HFF-Myc (cell line): Measurements from ENCODE around the gene STARD13.

Experiments used
- DNase-seq: peaks from one replicate; pipeline ENCODE4 v3.0.0-alpha.2; 2011; ENCODE audit warnings: low read depth; ENCODE audit errors: extremely low read depth
- H3K4me3 ChIP-seq: replicated peaks from 2 replicates; pipeline ENCODE4 v1.5.1; 2011; ENCODE audit warnings: low read depth, mild to moderate bottlenecking, control low read depth, low read length
- TF ChIP-seq, protein P1 (sequence below): IDR thresholded peaks from 2 replicates; pipeline ENCODE4 v1.5.1; 2012; ENCODE audit warnings: mild to moderate bottlenecking, low read depth, low read length, control low read depth; ENCODE audit errors: missing control alignments

Gene STARD13

GRCh38 chr13:33285420-33286124, at the start of gene STARD13:
TSS of gene STARD13 (minus strand) at chr13:33285755. CDS start at chr13:33285638, 117 bp downstream.
- TF ChIP-seq, protein P1, sequence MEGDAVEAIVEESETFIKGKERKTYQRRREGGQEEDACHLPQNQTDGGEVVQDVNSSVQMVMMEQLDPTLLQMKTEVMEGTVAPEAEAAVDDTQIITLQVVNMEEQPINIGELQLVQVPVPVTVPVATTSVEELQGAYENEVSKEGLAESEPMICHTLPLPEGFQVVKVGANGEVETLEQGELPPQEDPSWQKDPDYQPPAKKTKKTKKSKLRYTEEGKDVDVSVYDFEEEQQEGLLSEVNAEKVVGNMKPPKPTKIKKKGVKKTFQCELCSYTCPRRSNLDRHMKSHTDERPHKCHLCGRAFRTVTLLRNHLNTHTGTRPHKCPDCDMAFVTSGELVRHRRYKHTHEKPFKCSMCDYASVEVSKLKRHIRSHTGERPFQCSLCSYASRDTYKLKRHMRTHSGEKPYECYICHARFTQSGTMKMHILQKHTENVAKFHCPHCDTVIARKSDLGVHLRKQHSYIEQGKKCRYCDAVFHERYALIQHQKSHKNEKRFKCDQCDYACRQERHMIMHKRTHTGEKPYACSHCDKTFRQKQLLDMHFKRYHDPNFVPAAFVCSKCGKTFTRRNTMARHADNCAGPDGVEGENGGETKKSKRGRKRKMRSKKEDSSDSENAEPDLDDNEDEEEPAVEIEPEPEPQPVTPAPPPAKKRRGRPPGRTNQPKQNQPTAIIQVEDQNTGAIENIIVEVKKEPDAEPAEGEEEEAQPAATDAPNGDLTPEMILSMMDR = peak; percentile 41
- H3K4me3 ChIP-seq = peak within 1 kb of the TSS; percentile 74
- peak; percentile 92 for DNase-seq

- no peak for DNase-seq
- TF ChIP-seq, protein P1 = no peak
- no peak overlapping the region for H3K4me3 ChIP-seq
Observed at GRCh38 chr13:33334831-33335230, 49.3 kb upstream of the STARD13 start.

DNA sequence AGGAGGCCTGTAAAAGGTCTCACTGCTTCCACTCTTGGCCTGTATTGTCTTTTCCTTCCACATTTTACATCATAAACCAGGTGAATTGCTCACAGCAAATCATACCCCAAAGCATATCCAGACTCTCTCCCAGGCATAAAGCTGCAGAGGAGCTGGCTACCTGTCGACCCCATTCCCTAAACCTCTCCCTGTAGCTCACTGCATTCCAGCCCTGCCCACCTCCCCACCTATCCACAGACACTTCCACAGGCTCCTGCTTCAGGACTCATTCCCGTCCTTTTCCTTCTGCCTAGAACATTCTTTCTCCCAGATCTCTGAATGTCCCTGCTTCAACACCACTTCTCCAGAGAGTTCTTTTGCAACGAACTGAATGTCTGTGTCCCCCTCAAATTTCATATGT, 46.4 kb upstream of the STARD13 start:
- no peak overlapping the region for H3K4me3 ChIP-seq
- no peak for DNase-seq
- TF ChIP-seq, protein P1 = no peak

GRCh38 chr13:33330483-33330882, 44.9 kb upstream of the STARD13 start:
- H3K4me3 ChIP-seq = no peak overlapping the region
- TF ChIP-seq, protein P1 = no peak
- DNase-seq = no peak

DNA sequence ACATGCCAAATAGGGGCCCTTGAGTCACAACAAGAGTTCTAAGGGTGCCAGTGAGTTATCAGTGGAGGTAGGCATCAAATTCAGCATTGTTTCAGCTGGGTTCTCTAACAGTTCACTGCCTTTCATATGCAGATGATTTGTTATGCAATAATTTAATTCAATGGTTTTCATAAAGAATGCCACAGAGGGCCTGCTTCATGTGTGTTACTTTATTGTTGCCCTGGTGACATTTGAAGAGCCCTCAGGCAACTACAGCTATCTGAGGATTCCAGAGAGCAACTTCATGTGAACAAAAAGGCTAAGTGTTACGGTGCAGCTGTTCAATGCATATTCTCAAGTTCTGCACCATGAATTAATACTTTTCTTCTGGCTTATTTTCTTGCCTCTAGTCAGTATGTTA, 43.1 kb upstream of the STARD13 start:
- DNase-seq = no peak
- H3K4me3 ChIP-seq = no peak overlapping the region
- TF ChIP-seq, protein P1 = no peak

- no peak for DNase-seq
- TF ChIP-seq, protein P1 = no peak
- H3K4me3 ChIP-seq = no peak overlapping the region
Observed at GRCh38 chr13:33326723-33327122, 41.2 kb upstream of the STARD13 start.

- no peak overlapping the region for H3K4me3 ChIP-seq
- TF ChIP-seq, protein P1 = no peak
- DNase-seq = no peak
Observed at GRCh38 chr13:33326246-33326645, 40.7 kb upstream of the STARD13 start.
